Stimulated activated CD8-positive, alpha-beta memory T cell treated with anti-CD3 and anti-CD28 coated beads, Interleukin-2, amount 100 ng/mL, for 48 hours (primary cell): ENCODE results near the gene NBAS.

ENCODE experiments used
- DNase-seq, 2 donors: peaks; one replicate each; pipeline ENCODE4 v3.0.0-alpha.2; 2020; ENCODE audit warnings: low read depth in 2 of 2

Gene NBAS

DNA sequence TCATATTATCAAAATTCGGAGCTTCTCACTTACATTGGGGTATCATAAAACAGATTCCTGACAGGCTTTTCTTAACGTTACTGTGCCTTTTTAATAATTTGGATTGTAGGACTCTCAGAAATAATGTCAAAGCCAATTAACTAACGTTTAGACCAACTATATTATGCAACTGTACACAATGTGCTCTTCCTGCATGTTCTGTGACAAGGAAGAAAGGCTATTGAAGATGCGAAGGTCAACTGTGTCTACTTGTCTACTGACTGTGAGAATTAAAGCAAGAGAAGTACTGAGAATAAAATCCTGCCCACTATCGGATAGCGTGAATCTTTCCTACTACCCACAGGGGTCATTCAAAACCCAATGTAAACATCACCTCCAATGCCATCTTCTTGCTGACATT lies 393.0 kb downstream of the NBAS start:
- no peak for DNase-seq

GRCh38 chr2:15166878-15167277 lies 394.3 kb downstream of the NBAS start:
- DNase-seq: no peak

- no peak for DNase-seq
Observed at GRCh38 chr2:15163326-15163725, 397.8 kb downstream of the NBAS start.

DNA sequence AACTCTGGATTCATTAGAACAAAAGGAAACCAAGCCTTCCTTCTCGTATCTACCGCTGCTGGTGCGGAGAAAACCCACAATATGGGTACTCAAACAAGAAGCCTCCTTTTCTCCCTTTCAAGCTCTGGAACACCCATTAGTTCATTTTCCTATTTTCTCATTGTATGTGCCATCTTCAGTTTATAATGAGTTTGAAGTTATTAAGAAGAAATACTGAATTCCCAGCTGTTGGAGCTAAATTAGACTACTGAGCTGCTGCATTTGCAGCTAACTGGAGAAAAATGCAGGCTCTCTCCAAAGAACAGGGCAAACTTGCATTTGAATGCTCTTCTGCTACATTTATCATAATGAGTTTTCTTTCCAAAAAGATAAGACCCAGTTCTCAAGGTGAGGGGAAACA lies 398.5 kb downstream of the NBAS start:
- DNase-seq: no peak

DNA sequence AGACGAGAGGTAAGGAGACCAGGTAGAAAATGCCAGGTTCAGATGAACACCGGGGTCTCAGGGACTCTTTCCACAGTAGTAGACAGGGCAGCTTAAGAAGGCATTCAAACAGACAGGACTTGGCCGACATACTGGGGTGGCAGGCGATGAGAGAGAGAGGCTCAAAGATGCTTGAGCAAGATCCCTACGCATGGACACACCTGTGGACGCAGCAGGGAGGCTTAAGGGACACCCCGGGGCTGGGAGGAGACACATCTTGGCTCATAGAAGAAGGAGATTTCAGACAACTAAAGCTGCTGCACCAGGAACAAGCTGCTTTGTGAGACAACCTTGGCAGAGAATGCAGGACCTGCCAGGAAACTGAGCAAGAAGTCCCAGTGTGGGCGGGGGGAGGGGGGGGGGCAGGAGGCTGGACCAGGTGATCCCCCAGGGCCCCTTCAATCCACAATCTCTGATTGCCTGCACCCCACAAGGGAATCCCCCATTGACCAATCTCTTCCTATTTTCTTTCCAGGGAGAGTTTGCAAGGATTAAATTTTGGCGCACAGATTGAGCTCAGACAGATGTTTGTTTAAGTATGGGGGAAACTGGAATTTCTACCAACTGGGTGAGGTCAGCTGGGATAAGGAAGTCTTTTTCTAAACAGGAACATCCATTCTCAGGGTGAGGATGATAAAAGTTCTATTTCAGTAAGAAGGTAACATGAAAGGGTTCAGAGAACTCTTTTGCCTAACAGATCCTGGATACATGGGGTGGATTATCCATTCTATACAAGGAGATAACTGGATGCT lies 400.7 kb downstream of the NBAS start:
- DNase-seq: no peak

- DNase-seq: no peak
Observed at GRCh38 chr2:15159751-15160177, 401.4 kb downstream of the NBAS start.

- no peak for DNase-seq
Observed at GRCh38 chr2:15159206-15159605, 401.9 kb downstream of the NBAS start.

- no peak for DNase-seq
Observed at GRCh38 chr2:15158532-15158931, 402.6 kb downstream of the NBAS start.

DNA sequence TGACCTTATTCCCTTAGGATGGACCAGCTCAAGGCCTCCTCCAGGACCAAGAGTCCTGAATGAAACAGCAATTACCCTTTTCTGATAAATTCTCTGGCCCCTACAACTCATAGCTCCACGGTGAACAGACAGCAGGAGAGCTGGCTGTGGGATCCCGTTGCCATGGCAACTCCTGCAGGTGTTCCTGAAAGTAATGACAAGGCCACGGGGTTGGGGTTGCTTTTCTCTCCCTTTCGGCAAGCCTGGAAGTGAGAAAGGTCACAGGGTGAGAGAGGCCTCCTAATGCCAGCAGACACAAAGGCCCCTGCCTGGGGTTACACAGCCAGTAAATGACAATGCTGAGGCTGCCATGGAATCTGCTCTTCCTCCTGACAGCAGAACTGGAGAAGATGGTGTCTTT lies 403.0 kb downstream of the NBAS start:
- DNase-seq: no peak

DNA sequence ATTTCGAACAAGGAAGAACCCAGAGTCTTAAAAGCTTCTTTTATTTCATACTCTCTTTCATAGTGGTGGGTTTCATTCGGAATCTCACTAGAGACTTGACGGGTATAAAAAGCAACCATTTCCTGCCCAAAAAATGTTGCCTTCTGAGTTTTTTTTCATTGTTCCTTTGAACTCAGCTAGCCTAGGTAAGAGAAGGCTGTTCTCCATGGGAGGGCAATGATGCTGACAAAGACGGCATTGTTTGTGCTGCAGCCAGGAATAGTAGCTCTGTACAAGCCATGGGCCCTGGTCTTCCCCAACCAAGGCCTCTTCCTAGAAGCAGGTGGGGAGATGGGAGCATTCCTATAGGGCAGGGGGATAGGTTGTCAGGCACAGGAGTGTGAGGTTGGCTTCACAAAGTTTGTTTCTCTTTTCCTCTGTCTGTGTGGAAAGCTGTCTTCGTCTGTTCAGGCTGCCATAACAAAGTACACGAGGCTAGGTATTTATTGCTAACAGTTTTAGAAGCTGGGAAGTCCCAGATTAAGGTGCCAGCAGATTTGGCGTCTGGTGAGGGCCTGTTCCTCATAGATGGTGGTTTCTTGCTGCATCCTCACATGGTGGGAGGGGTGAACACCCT lies 405.1 kb downstream of the NBAS start:
- DNase-seq: no peak

DNA sequence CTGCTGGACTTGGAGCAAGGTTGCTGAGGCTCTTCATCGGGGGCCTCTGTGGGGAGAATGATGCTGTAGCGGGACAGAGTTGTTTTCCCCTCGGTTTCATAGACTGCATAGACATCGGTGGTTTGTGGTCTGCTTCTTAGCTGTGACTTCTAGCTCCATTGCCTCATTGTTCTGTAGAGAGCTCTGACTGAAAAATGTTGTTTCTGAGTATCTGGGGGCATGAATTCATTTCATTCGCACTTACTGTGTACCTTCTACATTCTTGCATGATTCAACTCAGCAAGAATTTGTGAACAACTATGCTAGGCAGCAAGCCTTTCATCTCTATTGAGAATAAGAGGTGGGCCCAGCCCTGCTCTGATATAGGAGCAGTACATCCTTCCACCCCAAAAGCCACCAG lies 406.8 kb downstream of the NBAS start:
- DNase-seq: no peak

GRCh38 chr2:15152382-15152781 lies 408.8 kb downstream of the NBAS start:
- DNase-seq: no peak

- DNase-seq: no peak
Observed at GRCh38 chr2:15149063-15149462, 412.1 kb downstream of the NBAS start.

GRCh38 chr2:15147591-15147990 lies 413.5 kb downstream of the NBAS start:
- DNase-seq: no peak

DNA sequence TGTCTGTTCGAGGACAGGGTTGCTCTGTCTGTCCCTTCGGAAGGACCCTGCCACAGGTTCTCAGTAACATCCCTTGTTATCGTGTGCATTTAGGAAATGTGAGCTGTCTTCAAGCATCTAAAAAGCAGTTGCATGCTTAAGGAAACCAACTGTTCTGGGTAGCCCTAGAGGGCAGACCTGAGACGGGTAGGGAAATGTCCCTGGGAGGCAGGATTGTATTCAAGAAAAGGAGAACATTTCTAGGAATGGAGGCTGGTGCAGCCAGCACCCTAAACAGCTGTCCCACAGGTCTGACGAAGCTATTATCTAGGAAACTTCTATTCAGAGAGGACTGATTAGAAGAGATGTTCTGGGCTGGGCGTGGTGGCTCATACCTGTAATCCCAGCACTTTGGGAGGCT lies 414.2 kb downstream of the NBAS start:
- DNase-seq: no peak

DNA sequence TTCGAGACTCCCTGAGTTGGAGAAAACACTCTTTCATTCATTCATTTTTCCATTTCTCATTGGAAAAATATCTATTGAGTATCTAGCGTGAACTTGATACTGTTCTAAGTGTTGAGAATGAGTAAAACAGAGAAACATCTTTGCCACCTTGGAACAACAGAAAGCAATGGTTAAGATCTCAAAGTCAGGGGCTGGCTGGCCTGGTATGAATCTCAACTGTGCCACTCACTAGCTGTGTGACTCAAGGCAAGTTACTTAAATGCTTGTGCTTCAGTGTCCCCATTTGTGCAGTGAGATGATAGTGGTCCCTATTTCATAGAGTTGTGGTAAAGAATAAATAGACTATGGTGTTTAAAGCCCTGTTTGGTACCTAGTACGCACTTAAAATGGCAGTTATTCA lies 415.2 kb downstream of the NBAS start:
- DNase-seq: no peak

DNA sequence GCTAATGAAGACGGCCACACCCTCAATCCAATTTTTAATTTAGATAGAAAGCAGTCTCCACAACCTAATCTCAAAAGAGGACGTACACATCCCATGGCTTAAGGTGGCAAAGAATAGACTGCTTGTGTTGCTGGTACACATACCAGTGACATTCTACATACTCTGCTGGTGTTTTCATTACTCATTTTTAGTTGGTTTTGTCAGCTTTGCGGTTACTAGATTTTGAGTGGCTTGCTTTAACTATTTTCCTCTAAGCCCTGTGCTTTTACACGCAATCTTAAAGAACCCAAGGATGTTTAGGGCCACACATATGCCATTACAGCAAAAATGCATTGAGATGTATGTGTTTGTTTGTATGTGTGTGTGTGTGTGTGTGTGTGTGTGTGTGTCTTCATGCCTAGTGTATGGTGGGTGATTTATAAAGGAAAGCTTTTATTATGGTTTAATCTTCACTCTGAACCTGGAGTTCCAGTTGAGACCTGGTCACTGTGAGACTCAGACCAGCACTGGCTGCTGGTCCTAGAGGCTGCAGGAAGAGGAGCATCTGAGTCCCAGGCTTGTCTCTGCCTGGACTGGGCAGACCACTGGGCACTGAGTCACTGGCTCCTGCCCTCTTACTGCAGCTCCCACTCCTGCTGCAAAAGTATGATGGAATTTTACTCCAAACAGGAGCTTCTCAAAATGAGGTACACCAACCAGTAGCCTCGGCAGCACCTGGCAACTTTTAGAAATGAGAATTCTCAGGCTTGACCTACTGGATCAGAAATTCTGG lies 415.9 kb downstream of the NBAS start:
- no peak for DNase-seq

DNA sequence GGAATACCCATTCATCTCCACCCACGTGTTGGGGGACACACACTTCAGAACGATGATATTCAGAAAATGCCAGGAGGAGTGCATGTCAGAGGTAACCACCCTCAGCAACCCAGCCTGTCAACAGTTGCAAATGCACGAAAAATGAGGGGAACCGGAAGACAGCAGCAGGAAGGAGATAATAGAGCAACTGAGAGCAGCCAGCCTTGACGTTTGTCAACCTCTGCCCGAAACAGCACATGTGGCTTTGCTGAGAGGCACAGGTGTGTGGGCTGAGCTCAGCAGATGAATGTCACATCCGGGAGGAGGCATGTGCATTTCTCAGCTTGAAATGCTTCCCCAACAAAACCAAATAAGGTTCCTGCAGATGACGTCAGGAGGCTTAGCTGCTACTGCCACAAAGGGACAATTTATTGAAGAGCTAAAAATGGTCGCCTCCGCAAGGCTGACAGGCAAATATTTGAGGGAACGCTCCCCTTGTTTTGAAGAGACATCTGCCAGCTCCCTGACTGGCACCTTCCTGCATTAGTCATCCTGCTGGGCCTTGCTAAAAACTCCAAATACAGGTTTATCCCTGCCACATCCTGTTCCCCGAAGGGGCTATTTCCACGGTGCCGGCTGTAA lies 419.0 kb downstream of the NBAS start:
- peak; percentile 35 to 60 for DNase-seq

DNA sequence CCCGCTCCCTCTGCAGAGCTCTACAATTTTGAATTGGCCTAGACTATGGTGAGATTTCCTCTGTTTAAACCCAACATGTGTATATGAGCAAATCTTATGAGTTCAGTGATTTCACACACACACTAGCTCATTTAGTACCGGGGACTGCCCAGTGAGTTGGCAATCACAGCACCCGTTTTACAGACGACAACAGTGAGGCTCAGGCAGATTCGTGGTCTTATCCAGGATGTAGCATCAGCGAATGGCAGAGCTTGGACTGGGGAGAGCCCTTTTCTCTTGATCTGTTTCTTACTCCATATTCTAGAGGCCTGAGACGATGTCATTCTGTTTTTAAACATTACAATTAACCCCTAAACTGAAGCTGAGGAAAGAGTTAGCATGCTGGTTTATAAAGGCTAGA lies 419.9 kb downstream of the NBAS start:
- DNase-seq: no peak

DNA sequence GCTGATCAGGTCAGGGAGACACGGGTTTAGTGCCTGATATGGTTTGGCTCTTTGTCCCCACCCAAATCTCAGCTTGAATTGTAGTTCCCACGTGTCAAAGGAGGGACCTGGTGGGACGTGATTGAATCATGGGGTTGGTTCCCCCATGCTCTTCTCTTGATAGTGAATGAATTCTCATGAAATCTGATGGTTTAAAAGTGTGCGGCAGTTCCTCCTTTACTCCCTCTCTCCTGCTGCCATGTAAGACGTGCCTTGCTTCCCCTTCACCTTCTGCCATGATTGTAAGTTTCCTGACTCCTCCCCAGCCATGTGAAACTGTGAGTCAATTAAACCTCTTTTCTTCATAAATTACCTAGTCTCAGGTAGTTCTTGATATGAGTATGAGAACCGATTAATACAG lies 424.5 kb downstream of the NBAS start:
- DNase-seq: no peak

DNA sequence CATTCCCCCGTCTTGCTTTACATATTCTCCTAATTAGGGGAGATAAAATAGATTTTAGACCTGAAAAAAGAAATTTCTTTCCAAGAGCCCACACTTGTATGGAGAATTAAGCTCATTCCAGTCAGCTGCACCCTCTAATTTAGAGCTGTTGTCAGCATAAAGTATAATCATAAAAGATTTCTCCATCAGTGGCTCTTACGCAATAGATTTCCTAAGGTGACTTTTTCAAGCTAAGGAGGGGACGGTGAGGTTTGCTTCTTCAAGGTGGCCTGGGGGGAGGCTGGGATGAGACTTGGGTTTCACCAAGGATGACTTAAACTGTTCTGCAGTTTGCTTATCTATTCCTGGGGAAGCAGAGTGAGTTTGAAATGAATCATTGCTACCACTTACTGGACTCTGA lies 426.2 kb downstream of the NBAS start:
- no peak for DNase-seq

DNA sequence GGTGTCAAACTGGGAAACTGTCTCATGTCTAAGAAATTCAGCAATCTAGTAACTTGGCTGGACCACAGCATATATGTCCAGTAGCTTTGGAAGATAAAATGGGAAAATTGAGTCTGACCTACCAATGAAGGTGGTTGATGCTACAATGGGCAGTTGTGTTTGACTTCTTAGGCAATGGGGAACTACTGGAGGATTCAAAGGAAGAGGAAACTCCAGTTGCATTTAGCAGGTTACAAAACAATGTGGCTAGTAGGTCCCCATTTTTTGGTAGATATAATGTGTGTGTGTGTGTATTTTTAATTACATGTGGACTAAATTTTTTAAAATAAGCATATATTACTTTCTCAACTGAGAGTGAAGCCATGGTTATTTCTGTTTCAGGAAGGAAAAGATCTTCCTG lies 427.7 kb downstream of the NBAS start:
- no peak for DNase-seq
